ENCODE data around the gene CLASP1.

DNA sequence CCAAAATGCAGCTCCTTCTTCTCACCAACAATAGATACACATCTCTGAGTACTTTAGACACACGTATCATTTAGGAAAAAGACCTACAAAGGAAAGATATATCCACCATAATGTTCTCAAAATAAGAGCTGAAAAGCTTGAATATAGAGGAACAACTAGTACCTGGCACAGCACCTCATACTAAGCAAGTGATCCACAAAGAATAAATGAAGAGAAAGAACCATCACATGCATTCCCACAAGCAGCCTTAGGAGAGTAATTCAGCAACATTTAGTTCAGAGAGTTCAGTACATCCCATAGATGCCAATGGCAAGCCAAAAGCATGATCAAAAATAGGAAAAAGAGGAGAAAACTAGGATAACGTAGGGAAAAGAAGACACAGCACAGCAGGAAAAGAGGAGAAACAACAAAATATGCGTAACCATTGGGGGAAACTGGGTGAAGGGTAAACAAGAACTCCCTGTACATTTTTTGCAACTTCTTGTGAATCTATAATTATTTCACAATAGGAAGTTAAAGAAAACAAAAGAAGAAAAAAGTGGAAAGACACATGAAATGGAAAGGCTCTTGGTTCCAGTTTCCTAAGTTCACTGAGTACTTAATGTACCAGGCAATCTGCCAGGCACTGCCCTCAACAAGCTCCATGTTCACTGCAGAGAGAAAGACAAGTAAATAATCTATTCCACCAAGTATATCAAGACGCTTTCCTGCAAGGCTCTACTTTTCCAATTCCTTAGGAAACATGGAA is 22.3 kb downstream of the CLASP1 start:
- TF ChIP-seq, protein P1, sequence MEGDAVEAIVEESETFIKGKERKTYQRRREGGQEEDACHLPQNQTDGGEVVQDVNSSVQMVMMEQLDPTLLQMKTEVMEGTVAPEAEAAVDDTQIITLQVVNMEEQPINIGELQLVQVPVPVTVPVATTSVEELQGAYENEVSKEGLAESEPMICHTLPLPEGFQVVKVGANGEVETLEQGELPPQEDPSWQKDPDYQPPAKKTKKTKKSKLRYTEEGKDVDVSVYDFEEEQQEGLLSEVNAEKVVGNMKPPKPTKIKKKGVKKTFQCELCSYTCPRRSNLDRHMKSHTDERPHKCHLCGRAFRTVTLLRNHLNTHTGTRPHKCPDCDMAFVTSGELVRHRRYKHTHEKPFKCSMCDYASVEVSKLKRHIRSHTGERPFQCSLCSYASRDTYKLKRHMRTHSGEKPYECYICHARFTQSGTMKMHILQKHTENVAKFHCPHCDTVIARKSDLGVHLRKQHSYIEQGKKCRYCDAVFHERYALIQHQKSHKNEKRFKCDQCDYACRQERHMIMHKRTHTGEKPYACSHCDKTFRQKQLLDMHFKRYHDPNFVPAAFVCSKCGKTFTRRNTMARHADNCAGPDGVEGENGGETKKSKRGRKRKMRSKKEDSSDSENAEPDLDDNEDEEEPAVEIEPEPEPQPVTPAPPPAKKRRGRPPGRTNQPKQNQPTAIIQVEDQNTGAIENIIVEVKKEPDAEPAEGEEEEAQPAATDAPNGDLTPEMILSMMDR (IDR thresholded peaks at IDR 0.05) = no peak
- TF ChIP-seq POLR2A (IDR thresholded peaks at IDR 0.05) = no peak
